A549 (cell line): ENCODE results near the gene NAV3. TPM values are rescaled to one million over a fixed set of nuclear protein-coding genes. Genes with fewer than 3 reads are reported as not detected.

Experiments
- ATAC-seq, 2 experiments: fragments of 200-7000 bp in 1 of 2; fragments of >200 bp in 1 of 2; cut with Nextera tagmentation in 1 of 2; cut with Tn5 transposase in 1 of 2; 3 replicates each; pipeline versions ENCODE4 v1.8.0 to v1.9.1; 2018 to 2020; ENCODE audit warnings: mild to moderate bottlenecking in 1 of 2, moderate library complexity in 1 of 2
- CTCF ChIA-PET: fragments of 300-600 bp; sonication (Branson Sonifier 250); formaldehyde crosslinking; extraction: SDS; loops from one replicate; lab custom pipeline; 2021; ENCODE audit warnings: antibody characterized with exemption, inconsistent platforms; lab: Yijun Ruan, JAX
- POLR2A ChIA-PET: fragments of 350-600 bp; formaldehyde crosslinking; extraction: SDS; loops from one replicate; lab custom pipeline; 2021; ENCODE audit warnings: antibody characterized with exemption, inconsistent platforms; lab: Yijun Ruan, JAX
- DNase-seq, 2 experiments: peaks; one replicate each; pipeline versions ENCODE4 v3.0.0 to v3.0.0-alpha.2; 2011 to 2016; ENCODE audit warnings: low read depth in 1 of 2, low spot score in 1 of 2
- FAIRE-seq: peaks from 2 replicates; lab custom pipeline; 2011; peaks lifted over from hg19 to GRCh38; lab: Jason Lieb, UNC
- H3K27ac ChIP-seq, 2 experiments: fragments of >200 bp; sonication (Bioruptor Twin); formaldehyde crosslinking; 3 replicates each; pipeline ENCODE4 v1.5.1; 2016 to 2017
- H3K4me1 ChIP-seq: fragments of >200 bp; sonication (Bioruptor Twin); formaldehyde crosslinking; 3 replicates; pipeline ENCODE4 v1.6.1; 2016
- H3K4me2 ChIP-seq: fragments of >200 bp; sonication (Bioruptor Twin); formaldehyde crosslinking; 3 replicates; pipeline ENCODE4 v1.6.1; 2016
- H3K4me3 ChIP-seq: fragments of >200 bp; sonication (Bioruptor Twin); formaldehyde crosslinking; 3 replicates; pipeline ENCODE4 v1.5.1; 2016
- H3K9me3 ChIP-seq: fragments of >200 bp; sonication (Bioruptor Twin); formaldehyde crosslinking; 3 replicates; pipeline ENCODE4 v1.6.1; 2016
- CBX2 ChIP-seq: fragments of 200-600 bp; sonication (generic); IDR thresholded peaks from 2 replicates; pipeline ENCODE4 v1.6.1; 2016; ENCODE audit warnings: low read depth, mild to moderate bottlenecking, borderline replicate concordance
- CEBPB ChIP-seq, 2 experiments: fragments of >200 bp in 1 of 2; sonication (Bioruptor Twin) in 1 of 2; formaldehyde crosslinking in 1 of 2; IDR thresholded peaks; 2 replicates each; pipeline ENCODE4 v1.6.1; 2012 to 2016
- CTCF ChIP-seq: fragments of >200 bp; sonication (Bioruptor Twin); formaldehyde crosslinking; IDR thresholded peaks from 3 replicates; pipeline ENCODE4 v1.5.1; 2016
- E2F6 ChIP-seq: IDR thresholded peaks from 2 replicates; pipeline ENCODE4 v1.6.1; 2012; ENCODE audit warnings: low read depth, borderline replicate concordance
- EHMT2 ChIP-seq: fragments of 200-600 bp; sonication (generic); IDR thresholded peaks from 2 replicates; pipeline ENCODE4 v1.6.1; 2016; ENCODE audit warnings: antibody characterized with exemption, low read depth, mild to moderate bottlenecking, moderate library complexity
- EP300 ChIP-seq, 2 experiments: fragments of >200 bp; sonication (Bioruptor Twin); formaldehyde crosslinking; IDR thresholded peaks; 2 replicates in 1 of 2; 3 replicates in 1 of 2; pipeline ENCODE4 v1.6.1; 2016 to 2017
- GATA3 ChIP-seq: IDR thresholded peaks from 2 replicates; pipeline ENCODE4 v1.6.1; 2012; ENCODE audit warnings: borderline replicate concordance
- HDAC2 ChIP-seq: fragments of 200-600 bp; sonication (generic); IDR thresholded peaks from 2 replicates; pipeline ENCODE4 v1.6.1; 2016
- HOXA7 ChIP-seq: fragments of 250-450 bp; sonication (Bioruptor Pico); IDR thresholded peaks from 2 replicates; pipeline ENCODE4 v1.5.0; 2020; ENCODE audit warnings: mild to moderate bottlenecking, moderate library complexity
- HOXB5 ChIP-seq: fragments of 250-450 bp; sonication (Bioruptor Pico); IDR thresholded peaks from 2 replicates; pipeline ENCODE4 v1.5.0; 2020; ENCODE audit warnings: mild to moderate bottlenecking, moderate library complexity
- JUN ChIP-seq, 2 experiments: fragments of >200 bp; sonication (Bioruptor Twin); formaldehyde crosslinking; IDR thresholded peaks; 2 replicates in 1 of 2; 3 replicates in 1 of 2; pipeline ENCODE4 v1.6.1; 2016 to 2017
- KDM1A ChIP-seq: fragments of 200-600 bp; sonication (generic); IDR thresholded peaks from 2 replicates; pipeline ENCODE4 v1.6.1; 2016; ENCODE audit warnings: low read depth, mild to moderate bottlenecking
- MAFK ChIP-seq: fragments of 450-650 bp; IDR thresholded peaks from 2 replicates; pipeline ENCODE4 v1.6.1; 2014; ENCODE audit not compliant: partially characterized antibody
- MYC ChIP-seq: IDR thresholded peaks from 2 replicates; pipeline ENCODE4 v1.6.1; 2012; ENCODE audit warnings: mild to moderate bottlenecking, inconsistent platforms, low read length, improper control_type of control experiment, borderline replicate concordance
- POLR2A ChIP-seq: IDR thresholded peaks from 2 replicates; pipeline ENCODE4 v1.6.1; 2012; ENCODE audit warnings: mild to moderate bottlenecking, low read length
- POLR2AphosphoS2 ChIP-seq: conservative IDR thresholded peaks from 2 replicates; pipeline ENCODE4 v1.6.1; 2012; ENCODE audit warnings: low read length, improper control_type of control experiment, inconsistent platforms
- RAD21 ChIP-seq, 2 experiments: fragments of >200 bp in 1 of 2; sonication (Bioruptor Twin) in 1 of 2; formaldehyde crosslinking in 1 of 2; IDR thresholded peaks in 1 of 2; conservative IDR thresholded peaks in 1 of 2; 2 replicates in 1 of 2; 3 replicates in 1 of 2; pipeline ENCODE4 v1.6.1; 2012 to 2018; ENCODE audit warnings: inconsistent platforms in 1 of 2
- RARB ChIP-seq: fragments of 250-450 bp; sonication (Bioruptor Pico); IDR thresholded peaks from 2 replicates; pipeline ENCODE4 v1.8.0; 2021; ENCODE audit warnings: mild to moderate bottlenecking, moderate library complexity
- WGBS: methylation state at CpG from one replicate; pipeline ENCODE4 v1.1.6; 2017; ENCODE audit errors: missing lambda C conversion rate; 5-methylcytosine and 5-hydroxymethylcytosine counted together
- polyA plus RNA-seq, 4 experiments: library from polyadenylated mRNA; depleted of rRNA in 3 of 4; stranded (reverse); fragments of >200 nt; fragmentation: RNase III in 1 of 4; extraction: RNeasy Plus Mini Kit Qiagen cat#74134 plus additional on column Dnase treatment in 1 of 4; gene quantifications; 2 replicates in 3 of 4; 3 replicates in 1 of 4; pipeline ENCODE4 v1.2.3, GENCODE V29; 2011 to 2017
- TF ChIP-seq, protein P1 (sequence below): fragments of 450-650 bp; IDR thresholded peaks from 2 replicates; pipeline ENCODE4 v1.6.1; 2014; ENCODE audit warnings: antibody characterized with exemption
- TF ChIP-seq, protein P2 (sequence below): fragments of >200 bp; sonication (Bioruptor Twin); formaldehyde crosslinking; IDR thresholded peaks from 2 replicates; pipeline ENCODE4 v1.6.1; 2016

Gene NAV3
- polyA plus RNA-seq, 2 of the 4 experiments (the other 2 are of a cell fraction) = 8.6 to 9.7 TPM

DNA sequence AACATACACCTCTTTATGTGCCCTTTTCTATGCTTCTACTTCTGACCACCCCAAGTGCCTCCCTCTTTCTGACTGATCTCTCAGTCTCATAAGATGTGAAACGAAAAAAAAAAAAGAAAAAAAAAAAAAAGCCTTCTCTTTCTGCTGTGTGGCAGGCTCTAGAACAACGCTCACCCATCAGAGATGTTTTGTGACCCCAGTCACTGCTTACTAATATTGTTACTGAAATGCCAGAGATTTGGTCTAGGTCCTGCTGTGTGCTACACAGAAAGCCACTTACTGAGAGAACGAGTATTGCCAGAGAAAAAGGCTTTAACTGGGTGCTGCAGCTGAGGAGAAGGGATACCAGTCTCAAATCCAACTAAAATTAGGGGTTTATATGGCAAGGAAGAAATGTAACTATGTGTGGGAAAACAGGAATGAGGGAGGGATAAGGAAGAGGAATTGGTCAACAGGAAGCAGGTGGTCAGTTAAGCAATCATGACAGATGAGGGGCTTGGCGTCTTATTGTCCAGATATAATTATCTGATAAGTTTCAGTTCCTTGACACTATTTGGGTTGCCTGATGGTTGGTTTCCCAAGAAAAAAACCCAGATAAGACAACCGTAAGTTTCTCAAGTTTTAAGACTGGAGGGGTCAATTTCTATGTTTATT is 149.0 kb downstream of the NAV3 start:
- no peak overlapping the region for H3K4me3 ChIP-seq
- H3K9me3 ChIP-seq = no peaks in the 10 kb centered on the region
- TF ChIP-seq RAD21 (conservative IDR thresholded peaks at IDR 0.05 in 1 of 2, IDR thresholded peaks at IDR 0.05 in 1 of 2) = no peak
- no peak for TF ChIP-seq EP300 (IDR thresholded peaks at IDR 0.05)
- no peak for TF ChIP-seq HOXB5 (CRISPR knock-in tag)
- no peak for DNase-seq
- H3K4me2 ChIP-seq = no peak overlapping the region
- H3K27ac ChIP-seq = no peak overlapping the region
- no peaks in the 10 kb centered on the region for H3K4me1 ChIP-seq
- POLR2A ChIA-PET = no interaction called here
- 88% methylated on average over 5 of the region's 5 CpGs for WGBS
- CTCF ChIA-PET = no interaction called here
- no peak for FAIRE-seq
- no peak for ATAC-seq

- TF ChIP-seq RAD21 (conservative IDR thresholded peaks at IDR 0.05 in 1 of 2, IDR thresholded peaks at IDR 0.05 in 1 of 2) (no peak), EHMT2 (no peak), MYC (no peak)
- Histone ChIP-seq H3K4me3 (no peak overlapping the region), H3K4me1 (no peaks in the 10 kb centered on the region), H3K4me2 (no peak overlapping the region), H3K9me3 (no peaks in the 10 kb centered on the region), H3K27ac (no peak overlapping the region)
- FAIRE-seq (no peak), ATAC-seq (no peak), DNase-seq (no peak)
- 91% methylated on average over 2 of the region's 2 CpGs for WGBS
- POLR2A ChIA-PET = no interaction called here
- CTCF ChIA-PET = no interaction called here
Measured at GRCh38 chr12:77980782-77981181, 150.1 kb downstream of the NAV3 start.

DNA sequence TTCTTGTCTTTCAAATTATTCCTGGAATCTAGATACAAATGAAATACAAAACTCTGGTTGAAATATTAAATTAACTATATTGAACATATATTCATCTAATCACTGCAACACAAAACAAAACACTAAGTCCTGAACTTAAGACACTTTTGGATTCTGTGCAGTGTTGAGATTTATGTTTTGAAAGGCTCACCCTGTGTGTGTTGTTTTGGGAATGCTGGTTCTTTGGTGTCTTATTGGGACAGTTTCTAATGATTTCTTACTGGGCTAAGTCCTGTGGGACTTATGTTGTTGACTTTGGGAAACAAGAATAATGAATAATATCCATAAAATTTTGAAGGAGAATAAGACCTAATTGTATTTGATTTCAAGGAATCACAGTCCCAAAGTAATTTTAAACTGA is 153.2 kb downstream of the NAV3 start:
- TF ChIP-seq CBX2 (no peak), RARB (CRISPR knock-in tag) (no peak), JUN (IDR thresholded peaks at IDR 0.05) (no peak), HOXA7 (no peak), E2F6 (no peak), HOXB5 (CRISPR knock-in tag) (no peak), CEBPB (IDR thresholded peaks at IDR 0.05) (no peak), MAFK (no peak), HDAC2 (no peak), CTCF (no peak), POLR2A (no peak), GATA3 (no peak), KDM1A (no peak), POLR2AphosphoS2 (no peak)
- TF ChIP-seq, protein P1, sequence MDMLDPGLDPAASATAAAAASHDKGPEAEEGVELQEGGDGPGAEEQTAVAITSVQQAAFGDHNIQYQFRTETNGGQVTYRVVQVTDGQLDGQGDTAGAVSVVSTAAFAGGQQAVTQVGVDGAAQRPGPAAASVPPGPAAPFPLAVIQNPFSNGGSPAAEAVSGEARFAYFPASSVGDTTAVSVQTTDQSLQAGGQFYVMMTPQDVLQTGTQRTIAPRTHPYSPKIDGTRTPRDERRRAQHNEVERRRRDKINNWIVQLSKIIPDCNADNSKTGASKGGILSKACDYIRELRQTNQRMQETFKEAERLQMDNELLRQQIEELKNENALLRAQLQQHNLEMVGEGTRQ = no peak
- TF ChIP-seq, protein P2, sequence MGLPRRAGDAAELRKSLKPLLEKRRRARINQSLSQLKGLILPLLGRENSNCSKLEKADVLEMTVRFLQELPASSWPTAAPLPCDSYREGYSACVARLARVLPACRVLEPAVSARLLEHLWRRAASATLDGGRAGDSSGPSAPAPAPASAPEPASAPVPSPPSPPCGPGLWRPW = no peak
- TF ChIP-seq, all 56 proteins: peak for 0

More for the DNA sequence above, 153.2 kb downstream of the NAV3 start:
- CTCF ChIA-PET = no interaction called here
- Histone ChIP-seq H3K9me3 (no peaks in the 10 kb centered on the region), H3K4me2 (no peak overlapping the region), H3K4me3 (no peak overlapping the region), H3K27ac (no peak overlapping the region), H3K4me1 (no peaks in the 10 kb centered on the region)
- POLR2A ChIA-PET = no interaction called here
- ATAC-seq = no peak
- FAIRE-seq = peak; percentile 54
- no peak for DNase-seq
